RWPE1 (cell line): ENCODE measurements around the gene TMEM86B.
"Not testable (repeated sequence)": the region's sequence is repeated elsewhere in the genome, so short reads cannot be mapped to it uniquely, and the experiment has no call there.

Experiments
- CTCF ChIA-PET: fragments of 350-600 bp; sonication (Branson Sonifier 250); formaldehyde crosslinking; extraction: SDS; loops from one replicate; lab custom pipeline; 2021; lab: Yijun Ruan, JAX
- POLR2A ChIA-PET: fragments of 400-600 bp; formaldehyde crosslinking; extraction: SDS; loops from one replicate; lab custom pipeline; 2020; ENCODE audit warnings: antibody characterized with exemption; ENCODE audit not compliant: low non-redundant PET; lab: Yijun Ruan, JAX
- DNase-seq: peaks from one replicate; pipeline ENCODE4 v3.0.0; 2012; ENCODE audit warnings: low spot score
- H3K27ac ChIP-seq: fragments of 450-650 bp; 2 replicates; pipeline ENCODE4 v1.5.1; 2017
- TF ChIP-seq, protein P1 (sequence below): fragments of 450-650 bp; conservative IDR thresholded peaks from 2 replicates; pipeline ENCODE4 v1.5.1; 2017; ENCODE audit warnings: low read depth, mild to moderate bottlenecking

Gene TMEM86B

DNA sequence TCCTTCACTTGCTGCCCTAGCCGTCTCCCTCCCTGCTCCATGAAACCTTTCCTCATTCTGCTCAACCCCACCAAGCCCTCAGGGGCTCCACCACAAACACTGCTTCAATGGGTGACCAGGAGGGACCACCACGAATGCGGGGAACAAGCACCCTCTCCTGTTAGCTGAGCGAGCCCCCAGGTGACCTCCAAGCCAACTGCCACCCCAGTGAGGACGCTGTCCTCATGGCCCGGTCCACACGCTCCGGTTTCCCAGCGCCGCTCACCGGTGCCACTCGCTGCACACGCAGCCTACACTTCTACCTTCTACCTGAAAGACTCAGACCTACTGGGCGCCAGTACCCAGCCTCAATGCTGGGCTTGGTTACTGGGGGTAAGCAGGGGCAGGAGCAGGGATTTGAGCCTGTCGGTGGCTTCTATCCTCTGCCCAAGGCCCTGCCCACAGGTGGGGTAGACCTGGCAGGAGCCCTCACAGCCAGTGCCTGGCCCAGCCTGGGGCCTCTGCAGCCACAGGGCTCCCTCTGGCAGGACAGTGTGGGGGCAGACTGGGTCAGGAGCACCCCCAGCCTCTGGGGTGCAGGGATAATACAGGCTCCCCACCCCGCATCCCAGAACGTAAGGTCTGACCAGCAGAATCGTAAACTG lies 704 bp upstream of the TMEM86B start:
- H3K27ac ChIP-seq, result peak overlapping the region; percentile 32; the same call in 1 of the 2 replicates
- ChIA-PET POLR2A (no interaction called here), CTCF (no interaction called here)
- TF ChIP-seq, protein P1, sequence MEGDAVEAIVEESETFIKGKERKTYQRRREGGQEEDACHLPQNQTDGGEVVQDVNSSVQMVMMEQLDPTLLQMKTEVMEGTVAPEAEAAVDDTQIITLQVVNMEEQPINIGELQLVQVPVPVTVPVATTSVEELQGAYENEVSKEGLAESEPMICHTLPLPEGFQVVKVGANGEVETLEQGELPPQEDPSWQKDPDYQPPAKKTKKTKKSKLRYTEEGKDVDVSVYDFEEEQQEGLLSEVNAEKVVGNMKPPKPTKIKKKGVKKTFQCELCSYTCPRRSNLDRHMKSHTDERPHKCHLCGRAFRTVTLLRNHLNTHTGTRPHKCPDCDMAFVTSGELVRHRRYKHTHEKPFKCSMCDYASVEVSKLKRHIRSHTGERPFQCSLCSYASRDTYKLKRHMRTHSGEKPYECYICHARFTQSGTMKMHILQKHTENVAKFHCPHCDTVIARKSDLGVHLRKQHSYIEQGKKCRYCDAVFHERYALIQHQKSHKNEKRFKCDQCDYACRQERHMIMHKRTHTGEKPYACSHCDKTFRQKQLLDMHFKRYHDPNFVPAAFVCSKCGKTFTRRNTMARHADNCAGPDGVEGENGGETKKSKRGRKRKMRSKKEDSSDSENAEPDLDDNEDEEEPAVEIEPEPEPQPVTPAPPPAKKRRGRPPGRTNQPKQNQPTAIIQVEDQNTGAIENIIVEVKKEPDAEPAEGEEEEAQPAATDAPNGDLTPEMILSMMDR, result no peak
- DNase-seq, result no peak

DNA sequence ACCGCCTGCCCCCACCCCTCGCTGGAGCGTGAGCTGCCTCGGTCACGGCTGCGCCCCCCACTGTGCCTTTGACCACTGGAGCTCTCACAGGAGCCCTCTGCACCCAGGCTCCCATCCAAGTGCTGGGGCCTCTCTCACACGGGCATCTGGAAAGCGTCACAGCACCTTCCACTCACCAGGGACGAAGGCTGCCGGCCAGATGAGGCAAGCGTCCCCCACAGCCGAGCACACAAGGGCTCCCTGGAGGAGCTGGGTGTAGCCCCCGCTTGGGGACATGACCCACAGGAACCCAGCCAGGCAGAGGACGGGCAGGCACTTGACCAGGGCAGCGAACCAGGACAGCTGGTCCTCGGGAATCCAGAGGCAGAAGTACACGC lies 560 bp downstream of the TMEM86B start:
- ChIA-PET CTCF (interaction anchor here (0.6 to 1.2 kb wide), 3 partner anchors 15 to 240 kb away, joined by 4 read pairs; no protein-coding TSS in a partner anchor), POLR2A (no interaction called here)
- H3K27ac ChIP-seq, result peak overlapping the region; percentile 32
- TF ChIP-seq, protein P1, result no peak
- DNase-seq, result no peak

DNA sequence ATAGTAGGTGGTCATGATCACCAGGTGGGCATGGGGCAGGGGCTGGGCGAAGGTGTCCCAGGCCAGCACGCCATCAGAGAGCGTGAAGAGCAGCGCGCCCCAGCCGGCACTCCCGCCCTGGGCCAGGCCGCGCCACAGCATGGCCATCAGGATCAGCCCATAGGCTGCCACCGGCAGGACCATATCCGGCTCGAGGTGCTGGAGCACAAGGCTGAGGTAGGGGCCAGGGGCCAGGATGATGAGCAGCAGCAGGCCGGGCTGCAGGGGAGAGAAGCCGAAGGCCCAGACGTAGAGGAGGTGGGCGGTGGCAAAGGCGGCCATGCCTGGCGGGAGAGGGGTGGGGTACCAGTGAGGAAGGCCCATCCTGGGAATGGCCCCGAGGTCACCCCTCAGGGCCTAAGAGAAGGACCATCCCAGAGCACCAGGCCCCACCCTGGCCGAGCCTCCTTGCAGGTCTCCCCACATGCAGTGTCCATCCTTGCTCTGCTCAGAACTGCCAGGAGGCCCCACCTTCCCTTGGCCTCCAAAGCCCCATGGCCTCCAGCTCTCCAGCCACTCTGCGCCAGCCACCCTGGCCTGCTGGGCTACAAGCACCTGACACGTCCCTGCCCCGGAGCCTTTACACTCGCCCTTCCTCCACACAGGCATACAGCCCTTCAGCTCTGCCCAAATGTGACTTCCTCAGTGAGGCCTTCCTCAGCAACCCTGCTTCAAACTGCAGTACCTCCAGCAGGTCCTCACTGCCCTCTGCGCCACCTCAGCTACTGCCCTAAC lies 1.1 kb downstream of the TMEM86B start:
- TF ChIP-seq, protein P1, result no peak
- CTCF ChIA-PET, result interaction anchor here (1.2 kb wide), 1 partner anchor 14 kb away, joined by 4 read pairs; no protein-coding TSS in a partner anchor
- POLR2A ChIA-PET, result no interaction called here
- DNase-seq, result no peak
- peak overlapping the region; percentile 32 for H3K27ac ChIP-seq

DNA sequence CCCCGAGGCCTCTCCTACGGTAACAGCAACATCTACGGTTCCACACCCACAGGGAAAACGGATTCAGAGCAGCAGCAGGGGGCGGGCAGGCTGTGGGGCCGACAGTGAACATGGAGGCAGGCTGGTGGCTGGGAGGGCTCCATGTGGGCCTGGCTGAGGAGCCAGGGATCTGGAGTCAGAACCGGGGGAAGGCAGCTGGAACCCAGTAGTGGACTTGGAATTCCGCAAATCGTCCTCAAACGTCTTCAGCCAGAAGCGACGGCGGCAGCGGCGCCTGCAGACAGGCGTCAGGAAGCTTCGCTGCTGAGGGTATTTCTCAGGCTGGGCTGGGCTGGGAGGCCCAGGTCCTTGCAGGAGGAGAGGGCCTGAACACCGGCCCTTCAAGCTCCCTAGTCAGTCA lies 1.8 kb downstream of the TMEM86B start:
- TF ChIP-seq, protein P1, result no peak
- no peak for DNase-seq
- CTCF ChIA-PET, result no interaction called here
- POLR2A ChIA-PET, result no interaction called here
- H3K27ac ChIP-seq, result peak overlapping the region; percentile 32; the same call in 1 of the 2 replicates

DNA sequence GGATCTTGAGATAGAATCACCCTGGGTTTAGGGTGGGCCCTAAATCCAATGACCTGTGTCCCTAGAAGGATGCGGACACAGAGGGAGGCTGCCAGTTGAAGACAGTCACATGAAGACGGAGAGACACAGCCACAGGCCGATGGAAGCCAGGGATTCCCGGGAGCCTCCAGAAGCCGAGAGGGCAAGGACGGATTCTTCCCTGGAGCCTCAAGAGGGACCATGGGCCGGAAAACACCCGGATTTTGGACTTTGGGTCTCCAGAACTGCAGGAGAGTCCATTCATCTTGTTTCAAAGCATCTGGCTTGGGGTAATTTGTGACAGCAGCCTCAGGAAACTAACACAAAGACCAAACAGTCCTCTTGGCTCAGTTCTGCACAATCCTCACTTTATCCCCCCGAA lies 2.3 kb downstream of the TMEM86B start:
- peak overlapping the region; percentile 32; the same call in 1 of the 2 replicates for H3K27ac ChIP-seq
- CTCF ChIA-PET, result no interaction called here
- POLR2A ChIA-PET, result no interaction called here
- TF ChIP-seq, protein P1, result no peak
- DNase-seq, result no peak

DNA sequence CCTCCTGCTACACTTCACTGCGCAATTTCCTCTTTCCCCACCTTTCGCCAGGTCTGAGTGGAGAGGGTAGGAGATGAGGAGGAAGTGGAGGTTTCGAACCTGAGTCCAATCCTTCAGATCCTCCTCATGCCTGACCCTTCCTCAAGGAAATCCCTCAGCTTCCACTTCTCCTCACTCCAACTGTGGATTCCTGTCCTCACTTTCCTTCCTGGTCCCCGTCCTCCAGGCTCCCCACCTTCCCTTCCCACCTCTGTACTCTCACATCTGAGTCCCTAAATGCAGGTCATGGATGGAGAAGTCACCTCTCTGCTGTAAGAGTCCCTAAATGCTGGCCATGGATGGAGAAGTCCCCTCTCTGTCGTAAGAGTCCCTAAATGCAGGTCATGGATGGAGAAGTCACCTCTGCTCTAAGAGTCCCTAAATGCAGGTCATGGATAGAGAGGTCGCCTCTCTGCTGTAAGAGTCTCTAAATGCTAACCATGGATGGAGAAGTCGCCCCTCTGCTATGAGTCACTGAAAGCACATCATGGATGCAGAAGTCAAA lies 3.1 kb downstream of the TMEM86B start:
- TF ChIP-seq, protein P1, result no peak
- ChIA-PET POLR2A (no interaction called here), CTCF (no interaction called here)
- H3K27ac ChIP-seq, result peak overlapping the region; percentile 30; the same call in 1 of the 2 replicates
- no peak for DNase-seq

DNA sequence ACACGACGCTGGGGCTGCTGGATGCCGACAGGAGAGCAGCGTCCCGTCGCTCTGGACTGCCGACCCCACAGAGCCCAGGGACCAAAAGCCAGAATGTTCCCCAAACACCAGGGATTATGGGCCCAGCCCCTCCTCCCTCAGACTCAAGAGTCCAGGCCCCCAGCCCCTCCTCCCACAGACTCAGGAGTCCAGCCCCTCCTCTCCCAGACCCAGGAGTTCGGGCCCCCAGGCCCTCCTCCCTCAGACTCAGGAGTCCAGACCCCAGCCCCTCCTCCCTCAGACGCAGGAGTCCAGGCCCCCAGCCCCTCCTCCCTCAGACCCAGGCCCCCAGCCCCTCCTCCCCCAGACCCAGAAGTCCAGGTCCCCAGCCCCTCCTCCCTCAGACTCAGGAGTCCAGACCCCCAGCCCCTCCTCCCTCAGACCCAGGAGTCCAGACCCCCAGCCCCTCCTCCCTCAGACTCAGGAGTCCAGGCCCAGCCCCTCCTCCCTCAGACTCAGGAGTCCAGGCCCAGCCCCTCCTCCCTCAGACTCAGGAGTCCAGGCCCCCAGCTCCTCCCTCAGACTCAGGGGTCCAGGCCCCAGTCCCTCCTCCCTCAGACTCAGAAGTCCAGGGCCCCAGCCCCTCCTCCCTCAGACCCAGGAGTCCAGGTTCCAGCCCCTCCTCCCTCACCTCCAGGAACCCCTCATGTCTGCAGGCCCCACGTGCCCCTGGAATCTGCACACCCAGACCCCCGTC lies 3.7 kb downstream of the TMEM86B start:
- POLR2A ChIA-PET, CTCF ChIA-PET: not testable (repeated sequence)
- peak overlapping the region; percentile 30 for H3K27ac ChIP-seq

More for the DNA sequence above, 3.7 kb downstream of the TMEM86B start:
- DNase-seq, result not testable (repeated sequence)
